Stimulated activated CD8-positive, alpha-beta memory T cell treated with anti-CD3 and anti-CD28 coated beads, Interleukin-4, amount 100 ng/mL, for 4 hours (primary cell): ENCODE data around the gene KIFC3.
"Not testable (repeated sequence)": the region's sequence is repeated elsewhere in the genome, so short reads cannot be mapped to it uniquely, and the experiment has no call there.

Experiments used
- DNase-seq, 2 donors: peaks; one replicate each; pipeline ENCODE4 v3.0.0-alpha.2; 2020; ENCODE audit warnings: low read depth in 2 of 2, low spot score in 1 of 2

KIFC3 gene

DNA sequence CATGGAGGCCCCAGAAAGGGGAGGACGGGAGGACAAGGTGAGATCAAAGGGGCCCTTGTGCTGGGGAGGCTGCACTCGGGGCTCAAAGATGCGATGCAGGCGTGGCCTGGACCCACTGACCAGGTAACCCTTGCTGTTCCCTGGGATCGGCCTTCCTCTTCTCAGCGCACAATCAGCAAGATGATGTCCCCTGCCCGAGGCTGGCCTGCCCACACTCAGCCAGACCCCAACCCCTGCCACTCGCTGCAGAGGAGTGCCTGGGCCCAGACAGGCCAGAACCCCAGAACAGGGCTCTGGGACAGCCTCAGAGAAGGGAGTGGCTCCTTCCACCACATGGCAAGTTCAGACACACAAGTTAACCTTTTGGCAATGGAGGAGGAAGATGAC, 14.8 kb downstream of the KIFC3 start:
- no peak for DNase-seq

DNA sequence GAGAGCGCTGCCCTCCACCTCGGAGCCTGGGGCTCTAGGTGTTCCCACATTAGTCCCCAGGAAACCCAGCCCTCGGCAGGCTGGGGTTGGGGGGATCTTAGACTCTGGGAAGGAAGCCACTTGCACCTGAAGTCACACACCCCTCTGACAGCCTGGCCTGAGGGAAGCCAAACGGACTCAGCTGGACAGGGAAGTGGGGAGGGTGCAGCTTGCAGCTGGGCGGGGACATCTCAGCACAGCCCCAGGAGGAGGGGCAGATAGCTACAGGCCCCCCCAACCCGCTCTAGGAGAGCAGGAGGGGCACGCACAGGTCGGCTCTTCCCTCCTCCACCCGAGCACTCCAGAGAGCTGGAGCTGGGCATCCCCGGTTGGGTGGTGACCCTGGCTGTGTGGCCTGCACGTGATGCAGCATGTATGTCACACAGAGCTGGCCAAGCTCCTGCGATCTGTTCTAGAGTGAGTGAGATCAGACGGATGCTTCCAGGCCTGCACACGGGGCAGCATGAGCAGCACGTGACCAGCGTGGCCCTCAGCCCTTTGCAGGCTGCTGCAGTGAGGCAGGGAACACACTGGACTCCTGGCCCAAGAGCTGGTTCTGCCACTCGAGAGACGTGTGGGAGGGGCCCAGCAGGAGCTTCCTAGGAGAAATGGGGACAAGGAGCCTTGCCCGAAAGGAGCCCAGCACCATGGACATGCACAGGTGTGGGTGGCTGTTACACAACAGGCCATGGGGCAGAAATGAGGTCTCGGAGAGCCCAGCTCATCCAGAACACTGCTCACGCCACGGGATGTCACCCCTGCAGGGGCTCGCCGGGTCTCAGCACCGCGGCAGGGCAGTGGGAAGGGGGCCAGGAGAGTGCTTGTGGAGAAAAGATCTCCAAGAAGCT, 15.4 kb downstream of the KIFC3 start:
- no peak for DNase-seq

DNA sequence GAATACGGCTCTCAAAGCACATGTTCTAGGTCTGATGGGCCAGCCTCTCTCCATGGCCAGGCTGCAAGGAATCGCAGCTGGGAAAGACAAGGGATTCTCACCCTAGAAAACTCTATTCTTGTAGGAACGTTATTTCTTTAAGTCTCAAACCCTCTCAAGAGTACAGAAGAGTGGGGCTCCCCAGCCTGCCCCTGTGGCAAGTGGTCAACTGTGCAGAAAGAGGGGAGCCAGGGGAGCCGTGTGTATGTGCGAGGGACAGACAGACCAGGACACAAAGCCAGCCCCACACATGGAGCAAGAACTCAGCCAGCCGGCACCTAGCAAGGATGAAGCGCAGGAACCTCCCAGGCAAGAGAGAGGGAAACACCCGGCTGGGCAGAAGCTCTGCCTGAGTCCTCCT, 16.4 kb downstream of the KIFC3 start:
- DNase-seq: no peak

DNA sequence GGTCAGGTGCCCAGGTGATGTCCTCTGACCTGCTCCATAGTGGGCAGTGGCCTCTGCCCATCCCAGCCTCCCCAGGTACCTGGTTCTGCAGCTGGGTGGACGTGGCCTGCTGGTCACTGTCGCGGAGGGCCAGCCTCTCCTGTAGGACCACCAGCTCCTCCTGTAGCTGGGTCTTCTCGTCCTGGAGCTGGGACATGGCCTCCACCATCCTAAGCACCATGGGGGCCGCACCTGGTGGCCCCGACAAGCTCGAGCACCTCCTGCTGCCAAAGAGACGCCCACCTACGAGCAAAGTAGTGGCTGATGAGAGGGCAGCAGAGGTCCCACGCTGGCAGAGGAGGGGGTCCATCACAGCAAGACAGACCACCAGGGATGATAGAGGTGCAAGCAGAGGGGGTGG, 16.9 kb downstream of the KIFC3 start:
- no peak for DNase-seq

DNA sequence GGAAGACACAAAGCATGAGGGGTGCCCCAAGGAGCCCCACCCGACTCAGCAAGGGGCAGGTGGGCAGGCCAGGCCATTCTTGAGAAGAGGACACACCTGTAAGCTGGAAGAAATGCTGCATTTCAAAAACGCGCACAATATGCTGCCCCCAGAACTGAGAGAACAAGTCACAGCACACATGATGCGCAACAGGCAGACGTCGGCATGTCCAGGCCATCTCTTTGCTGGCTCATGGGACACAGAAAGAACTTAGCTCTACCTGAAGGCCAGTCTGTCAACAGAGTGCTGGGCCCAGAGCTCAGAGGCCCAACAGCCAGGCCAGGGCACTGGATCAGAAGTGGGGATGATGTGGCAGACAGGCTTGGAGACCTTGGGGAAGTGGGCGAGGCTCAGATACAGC, 18.0 kb downstream of the KIFC3 start:
- DNase-seq: no peak

DNA sequence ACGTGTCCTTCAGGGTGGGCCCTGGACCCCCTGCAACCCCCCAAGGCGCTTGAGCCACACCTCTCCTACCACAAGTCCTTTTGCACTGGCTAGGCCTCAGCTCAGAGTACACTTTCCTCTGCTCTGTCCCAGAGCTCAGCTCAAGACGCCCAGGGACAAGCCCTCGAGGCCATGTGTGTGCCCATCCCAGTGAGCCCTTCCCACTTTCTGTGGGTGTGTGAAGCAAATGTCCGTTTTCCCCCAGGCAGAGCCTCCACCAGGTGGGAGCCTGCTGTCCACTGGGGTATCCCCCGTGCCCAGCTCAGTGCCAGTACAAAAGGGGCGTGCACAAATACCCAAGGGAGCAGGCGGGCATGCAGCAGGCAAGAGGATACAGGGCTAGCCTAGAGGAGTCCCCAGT, 18.4 kb downstream of the KIFC3 start:
- no peak for DNase-seq

DNA sequence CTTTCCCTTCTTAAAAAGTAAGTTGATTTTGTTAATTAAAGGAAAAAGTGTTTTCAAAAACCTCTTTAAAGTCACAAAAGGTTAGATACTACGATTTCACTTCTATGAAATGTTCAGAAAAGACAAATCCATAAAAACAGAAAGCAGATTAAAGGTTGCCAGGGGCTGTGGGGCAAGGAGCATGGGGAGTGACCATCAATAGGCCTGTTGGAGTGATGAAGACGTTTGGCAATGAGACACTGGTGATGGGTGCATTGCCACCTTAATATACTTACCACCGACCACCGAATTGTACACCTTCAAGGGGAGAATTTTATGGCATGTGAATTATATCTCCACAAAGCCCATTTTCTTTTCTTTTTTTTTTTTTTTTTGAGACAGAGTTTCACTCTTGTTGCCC, 19.2 kb downstream of the KIFC3 start:
- no peak for DNase-seq

DNA sequence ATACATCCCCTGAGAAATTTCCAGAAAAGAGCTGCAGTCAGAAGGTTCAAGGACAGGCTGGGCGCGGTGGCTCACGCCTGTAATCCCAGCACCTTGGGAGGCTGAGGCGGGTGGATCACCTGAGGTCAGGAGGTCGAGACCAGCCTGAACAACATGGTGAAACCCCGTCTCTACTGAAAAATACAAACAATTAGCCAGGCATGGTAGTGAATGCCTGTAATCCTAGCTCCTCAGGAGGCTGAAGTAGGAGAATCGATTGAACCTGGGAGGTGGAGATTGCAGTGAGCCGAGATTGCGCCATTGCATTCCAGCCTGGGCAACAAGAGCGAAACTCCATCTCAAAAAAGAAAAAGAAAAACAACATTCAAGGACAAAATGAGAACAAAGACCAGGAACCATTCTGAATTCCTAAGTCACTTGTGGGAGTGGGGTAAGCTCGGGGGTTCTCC, 19.7 kb downstream of the KIFC3 start:
- not testable (repeated sequence) for DNase-seq

DNA sequence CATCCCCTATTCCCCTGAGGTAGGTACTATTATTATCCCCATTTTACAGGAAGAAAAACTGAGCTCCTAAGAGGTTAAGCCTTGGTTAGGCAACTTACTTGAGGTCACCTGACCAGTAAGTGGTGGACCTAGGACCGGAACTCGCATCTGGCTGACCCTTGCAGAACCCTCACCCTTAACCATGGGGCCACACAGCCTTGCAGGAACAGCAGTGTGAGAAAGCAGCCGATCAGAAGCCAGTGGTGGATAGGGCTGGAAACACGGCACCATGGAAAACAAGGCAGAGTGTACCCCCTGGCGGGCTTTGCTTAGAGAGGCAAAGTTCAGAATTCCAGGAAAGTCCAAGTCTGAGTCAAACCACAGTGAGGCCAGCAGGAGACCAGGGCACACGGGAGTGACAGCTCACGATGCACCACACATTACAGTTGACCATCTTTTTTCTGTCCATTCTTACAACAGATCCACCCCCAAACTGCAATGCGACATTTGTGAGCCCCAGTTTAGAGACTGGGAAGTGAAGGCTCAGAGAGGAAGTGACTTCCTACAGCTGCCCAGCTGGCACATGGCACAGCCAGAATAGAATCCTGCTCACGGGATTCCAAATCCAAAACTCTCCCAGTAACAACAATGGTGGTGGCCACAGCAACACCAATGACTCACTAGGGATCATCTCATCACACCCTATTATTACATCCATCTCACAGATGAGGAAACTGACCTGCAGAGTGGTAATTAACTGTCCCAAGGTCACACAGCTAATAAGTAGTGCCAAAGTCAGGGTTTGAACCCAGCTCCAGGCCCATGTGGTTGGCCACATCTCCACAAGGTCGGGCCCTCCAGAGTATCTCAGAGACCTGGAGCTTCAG, 20.3 kb downstream of the KIFC3 start:
- DNase-seq: no peak

DNA sequence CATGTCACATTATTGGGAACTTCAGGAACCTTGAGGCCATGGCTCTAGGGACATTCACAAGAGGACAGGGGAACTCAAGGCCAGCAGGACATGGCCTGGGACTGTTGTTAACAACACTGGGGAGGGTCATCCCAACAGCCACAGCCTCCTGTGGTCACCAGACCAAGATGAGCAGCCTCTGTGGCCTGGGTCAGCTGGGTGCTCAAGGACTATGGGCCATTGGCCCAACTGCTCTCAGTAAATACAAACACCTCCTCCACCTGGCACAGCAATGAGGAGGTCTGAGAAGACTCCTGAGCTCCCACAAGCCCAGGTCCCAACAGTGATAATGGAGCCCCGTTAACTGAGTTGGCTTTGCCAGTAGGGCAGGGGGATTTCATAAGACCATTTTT, 20.9 kb downstream of the KIFC3 start:
- no peak for DNase-seq

DNA sequence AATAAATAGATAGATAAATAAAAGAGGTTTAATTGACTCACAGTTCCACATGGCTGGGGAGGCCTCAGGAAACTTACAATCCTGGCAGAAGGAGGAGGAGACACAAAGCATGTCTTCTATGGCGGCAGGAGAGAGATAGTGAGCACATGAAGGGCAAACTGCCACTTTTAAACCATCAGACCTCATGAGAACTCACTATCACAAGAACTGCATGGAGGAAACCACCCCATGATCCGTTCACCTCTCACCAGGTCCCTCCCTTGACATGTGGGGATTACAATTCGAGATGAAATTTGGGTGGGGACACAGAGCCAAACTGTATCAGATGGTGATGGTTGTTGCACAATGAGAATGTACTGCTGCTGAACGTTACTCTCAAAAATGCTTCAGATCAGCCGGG, 22.5 kb downstream of the KIFC3 start:
- not testable (repeated sequence) for DNase-seq

DNA sequence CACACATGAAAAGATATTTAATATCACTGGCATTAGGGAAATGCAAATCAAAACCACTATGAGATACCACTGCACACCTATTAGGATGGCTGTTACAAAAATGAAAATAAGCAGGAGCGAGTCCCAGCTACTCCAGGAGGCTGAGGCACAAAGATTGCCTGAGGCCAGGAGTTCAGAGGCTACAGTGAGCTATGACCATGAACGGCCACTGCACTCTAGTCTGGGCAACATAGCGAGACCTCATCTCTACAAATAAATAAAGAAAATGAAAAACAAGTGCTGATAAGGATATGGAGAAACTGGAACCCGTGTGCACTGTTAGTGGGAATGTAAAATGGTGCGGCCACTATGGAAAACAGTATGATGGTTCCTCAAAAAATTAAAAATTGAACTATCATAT, 23.6 kb downstream of the KIFC3 start:
- no peak for DNase-seq

DNA sequence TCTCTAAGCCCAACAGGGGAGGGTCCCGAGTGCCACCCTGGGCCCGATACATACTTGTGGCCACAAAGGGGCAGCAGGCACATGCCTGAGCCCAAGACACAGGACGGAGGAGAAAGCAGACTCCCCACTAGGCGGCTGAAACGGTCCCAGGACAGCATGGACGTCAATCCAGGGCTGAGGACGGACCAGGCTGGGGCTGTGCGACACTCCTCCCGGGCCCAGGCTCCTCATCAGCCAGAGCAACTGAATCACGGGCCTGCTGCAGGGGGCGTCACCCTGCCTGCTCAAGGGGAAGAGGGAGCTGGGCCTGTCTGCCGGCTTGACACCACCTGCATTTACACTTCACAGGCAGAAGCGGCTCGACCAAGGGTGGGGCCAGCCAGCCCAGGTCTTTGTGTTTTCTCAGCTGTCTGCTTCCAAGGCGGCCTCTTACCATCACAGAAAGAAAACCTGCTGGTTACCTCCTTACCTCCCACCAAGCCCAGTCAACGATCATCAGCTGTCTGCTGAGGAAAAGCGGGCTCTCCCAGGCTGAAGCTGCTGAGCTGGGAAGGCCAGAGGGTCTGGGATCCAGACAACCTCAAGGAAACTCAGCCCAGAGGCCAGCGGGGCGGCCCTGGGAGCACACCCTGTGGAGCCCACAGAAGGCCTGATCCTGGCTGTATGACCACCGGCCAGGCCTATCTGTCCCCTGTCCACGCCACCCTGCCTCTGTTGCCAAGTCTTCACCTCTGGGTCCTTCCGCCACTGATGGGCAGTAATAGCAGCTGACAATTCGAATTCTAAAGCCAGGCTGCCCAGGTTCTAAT, 26.4 kb downstream of the KIFC3 start:
- no peak for DNase-seq

DNA sequence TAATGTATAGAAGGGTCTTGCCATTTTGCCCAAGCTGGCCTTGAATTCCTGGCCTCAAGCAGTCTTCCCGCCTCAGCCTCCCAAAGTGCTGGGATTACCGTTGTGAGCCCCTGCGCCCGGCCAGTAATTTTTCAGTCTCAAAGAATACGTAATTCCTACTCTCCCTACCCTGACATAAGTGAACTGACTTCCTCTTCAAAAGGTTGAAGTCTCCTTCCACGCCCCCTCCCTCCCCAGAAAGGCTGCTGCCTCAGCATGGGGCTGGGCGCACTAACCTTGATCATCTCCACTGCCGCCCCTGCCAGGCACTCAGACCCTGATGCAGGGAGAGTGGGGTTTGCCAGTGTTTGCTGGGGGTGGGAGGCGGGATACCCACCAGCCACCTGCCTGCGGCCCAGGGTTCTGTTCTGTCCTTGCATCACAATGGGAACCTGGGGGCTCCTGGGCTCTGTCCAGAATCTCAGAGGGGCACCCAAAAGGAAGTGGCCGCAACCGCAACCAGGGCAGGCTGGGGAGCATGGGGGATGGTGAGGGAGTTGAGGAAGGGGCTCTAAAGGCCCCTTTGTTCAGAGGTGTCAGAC, 27.5 kb downstream of the KIFC3 start:
- DNase-seq: no peak

DNA sequence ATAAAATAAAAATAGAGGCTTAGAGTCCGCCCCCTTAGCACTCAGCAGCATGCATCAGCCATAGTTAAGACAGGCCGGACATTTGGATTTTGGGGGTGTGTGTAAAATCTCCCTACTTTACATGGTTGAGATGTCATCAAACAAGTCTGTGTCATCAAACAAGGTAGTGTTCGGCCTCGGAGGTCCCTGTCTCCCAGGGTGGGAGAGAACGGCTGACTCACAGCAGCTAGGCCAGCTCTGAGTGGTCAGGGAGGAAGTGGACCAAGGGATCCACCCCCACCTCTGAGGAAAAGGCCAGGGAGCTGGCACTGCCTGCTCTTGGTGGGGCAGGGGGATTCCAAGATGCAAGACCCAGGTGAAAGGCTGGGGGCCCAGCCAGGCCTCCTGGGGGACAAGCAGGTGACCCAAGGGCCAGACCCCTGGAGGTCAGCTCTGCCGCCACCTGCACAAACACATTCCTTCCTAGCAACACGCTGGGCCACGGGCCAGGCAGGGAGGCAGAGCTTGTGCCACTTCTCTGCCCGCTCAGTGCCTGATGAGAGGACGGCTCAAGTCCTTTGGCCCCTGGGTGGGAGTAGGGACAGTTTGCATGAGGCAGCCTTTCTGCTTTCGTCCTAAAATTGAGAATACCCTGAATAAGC, 28.5 kb downstream of the KIFC3 start:
- no peak for DNase-seq

DNA sequence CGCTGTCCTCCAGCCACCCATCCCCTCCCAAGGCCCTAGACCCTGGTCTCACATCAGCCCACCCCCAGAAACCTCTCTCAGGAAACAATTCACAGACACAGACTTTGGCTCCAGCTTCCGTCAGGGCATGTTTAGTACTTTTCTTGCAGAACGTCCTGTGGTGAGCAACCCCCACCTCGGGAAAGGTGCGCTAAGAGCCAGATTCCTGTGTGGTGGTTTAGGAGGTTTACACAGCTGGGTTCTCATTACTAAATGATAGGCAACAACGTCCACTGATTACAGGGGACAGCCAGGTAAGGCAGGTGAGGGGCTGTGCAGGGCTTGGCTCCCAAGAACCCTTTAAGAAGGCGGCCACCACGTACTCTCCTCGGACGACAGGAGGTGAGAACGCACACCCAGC, 29.3 kb downstream of the KIFC3 start:
- no peak for DNase-seq

DNA sequence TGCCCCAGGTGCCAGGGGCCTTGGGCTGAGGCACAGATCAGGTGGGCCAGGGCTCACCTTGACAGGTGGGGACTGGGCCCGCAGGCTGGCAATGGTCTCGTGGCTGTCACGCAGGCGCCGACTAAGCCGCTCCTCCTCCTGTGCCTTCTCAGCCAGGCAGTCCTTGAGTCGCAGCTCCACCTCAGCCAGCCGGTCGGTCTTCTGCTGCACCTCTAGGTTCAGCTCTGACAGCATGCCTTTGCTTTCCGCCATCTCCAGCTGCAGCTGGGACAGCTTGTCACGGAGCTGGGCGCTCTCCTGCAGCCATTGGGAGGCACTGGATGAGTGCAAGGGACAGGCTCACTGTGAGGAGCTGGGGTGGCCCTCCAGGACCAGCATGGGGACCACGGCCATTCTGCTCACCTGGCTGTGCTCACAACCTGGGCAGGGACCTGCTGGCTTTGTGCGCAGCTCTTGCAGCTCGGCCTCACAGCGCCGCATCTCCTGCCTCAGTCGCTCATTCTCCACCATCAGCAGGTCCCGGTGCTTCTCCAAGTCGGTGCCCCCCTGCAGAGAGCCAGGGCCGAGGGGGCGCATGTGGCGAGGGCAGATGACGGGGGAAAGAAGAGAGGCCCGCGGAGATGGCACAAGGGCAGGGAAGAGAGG, 31.0 kb downstream of the KIFC3 start:
- DNase-seq: no peak

DNA sequence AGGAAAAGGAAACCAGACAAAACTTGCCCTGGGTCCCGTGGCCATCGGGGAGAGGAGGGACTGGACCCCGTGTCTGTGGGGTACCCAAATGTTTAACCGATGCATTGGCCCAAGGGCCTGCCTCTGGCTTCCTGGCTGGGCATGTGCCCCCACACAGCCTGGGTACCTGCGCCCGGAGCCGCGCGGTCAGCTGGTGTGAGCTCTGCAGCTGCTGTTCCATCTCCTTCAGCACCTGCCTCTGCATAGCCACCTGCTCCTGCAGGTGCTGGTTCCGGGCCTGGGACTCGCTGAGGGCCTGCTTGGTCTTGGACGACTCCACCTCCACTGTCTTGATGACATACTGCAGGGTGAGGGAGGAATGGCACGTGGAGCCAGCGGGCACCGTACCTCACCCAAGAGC, 31.9 kb downstream of the KIFC3 start:
- no peak for DNase-seq

DNA sequence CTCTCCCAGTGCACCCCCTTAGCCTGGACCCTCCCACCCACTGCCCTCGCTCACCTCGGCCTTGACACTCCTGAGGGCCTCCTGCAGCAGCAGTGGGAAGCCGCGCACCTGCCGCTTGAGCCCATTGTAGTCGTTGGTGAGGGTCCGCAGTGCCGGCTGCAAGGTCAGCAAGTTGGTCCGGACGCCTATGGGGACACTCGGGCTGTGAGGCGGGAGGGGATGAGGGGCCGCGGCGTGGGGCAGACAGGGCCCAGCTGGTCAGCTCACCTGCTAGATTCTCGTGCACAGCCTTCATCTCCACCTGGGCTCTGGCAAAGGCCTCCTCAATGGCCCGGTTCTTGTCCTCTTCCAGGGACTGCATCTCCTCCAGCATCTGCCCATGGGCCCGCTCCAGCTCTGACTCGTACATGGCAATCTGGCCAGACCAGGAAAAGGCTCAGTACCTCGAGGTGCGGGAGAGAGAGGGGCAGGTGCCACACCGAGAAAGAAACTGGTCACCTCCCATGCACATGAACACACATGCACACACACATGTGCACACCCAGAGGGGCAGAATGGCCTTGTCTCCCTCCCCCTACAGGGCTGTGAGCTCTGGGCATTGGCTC, 32.6 kb downstream of the KIFC3 start:
- no peak for DNase-seq
